Fibroblast of lung (primary cell): ENCODE data around the gene H1-8. TPM values are rescaled to one million over a fixed set of nuclear protein-coding genes. Genes with fewer than 3 reads are reported as not detected.
"Not testable (repeated sequence)": the region's sequence is repeated elsewhere in the genome, so short reads cannot be mapped to it uniquely, and the experiment has no call there.

Source experiments
- DNase-seq, 2 donors: peaks; one replicate each; pipeline versions ENCODE4 v3.0.0 to v3.0.0-alpha.2; 2010; ENCODE audit warnings: low read depth in 2 of 2
- H2AFZ ChIP-seq: 2 replicates; pipeline ENCODE4 v1.5.1; 2012; ENCODE audit warnings: low read length, control low read depth, inconsistent platforms
- H3K27ac ChIP-seq: 2 replicates; pipeline ENCODE4 v1.5.1; 2011; ENCODE audit warnings: low read length, control low read depth; ENCODE audit not compliant: insufficient read depth
- H3K27me3 ChIP-seq: 2 replicates; pipeline ENCODE4 v1.5.1; 2011; ENCODE audit warnings: mild to moderate bottlenecking, low read length; ENCODE audit not compliant: control insufficient read depth, insufficient read depth
- H3K36me3 ChIP-seq: 2 replicates; pipeline ENCODE4 v1.5.1; 2011; ENCODE audit warnings: low read length; ENCODE audit not compliant: control insufficient read depth, insufficient read depth
- H3K4me1 ChIP-seq: 2 replicates; pipeline ENCODE4 v1.5.1; 2011; ENCODE audit warnings: low read length; ENCODE audit not compliant: control insufficient read depth, insufficient read depth; ENCODE audit errors: extremely low read depth
- H3K4me2 ChIP-seq: 2 replicates; pipeline ENCODE4 v1.5.1; 2011; ENCODE audit warnings: low read length, control low read depth; ENCODE audit not compliant: insufficient read depth; ENCODE audit errors: extremely low read depth
- H3K4me3 ChIP-seq, 4 experiments: fragments of 200-600 bp in 1 of 4; sonication (generic) in 1 of 4; replicated peaks in 1 of 4; 2 replicates each; pipeline ENCODE4 v1.5.1; 2011 to 2016; ENCODE audit warnings: low read length in 4 of 4, low read depth in 3 of 4, mild to moderate bottlenecking in 3 of 4, control low read depth in 2 of 4, inconsistent platforms in 1 of 4, mixed read lengths in 1 of 4; ENCODE audit not compliant: insufficient read depth in 1 of 4; ENCODE audit errors: control extremely low read depth in 1 of 4
- H3K79me2 ChIP-seq: 2 replicates; pipeline ENCODE4 v1.5.1; 2012; ENCODE audit warnings: mild to moderate bottlenecking, low read length, inconsistent platforms; ENCODE audit not compliant: control insufficient read depth, insufficient read depth
- H3K9ac ChIP-seq: 2 replicates; pipeline ENCODE4 v1.5.1; 2011; ENCODE audit warnings: mild to moderate bottlenecking, low read length, control low read depth; ENCODE audit not compliant: insufficient read depth
- H3K9me3 ChIP-seq: 2 replicates; pipeline ENCODE4 v1.5.1; 2012; ENCODE audit warnings: low read depth, low read length; ENCODE audit not compliant: control insufficient read depth, insufficient read depth
- H4K20me1 ChIP-seq: 2 replicates; pipeline ENCODE4 v1.5.1; 2011; ENCODE audit warnings: low read length; ENCODE audit not compliant: control insufficient read depth, insufficient read depth; ENCODE audit errors: extremely low read depth
- CTCF ChIP-seq, 2 donors: IDR thresholded peaks in 1 of 2; conservative IDR thresholded peaks in 1 of 2; 1 replicate in 1 of 2; 2 replicates in 1 of 2; pipeline ENCODE4 v1.5.1; 2011 to 2012; ENCODE audit warnings: low read length in 2 of 2, control low read depth in 1 of 2, inconsistent platforms in 1 of 2, low read depth in 1 of 2, mild to moderate bottlenecking in 1 of 2
- EZH2 ChIP-seq: IDR thresholded peaks from 2 replicates; pipeline ENCODE4 v1.5.1; 2012; ENCODE audit warnings: low read length, control low read depth, mild to moderate bottlenecking; ENCODE audit errors: missing control alignments
- polyA plus RNA-seq, 2 donors: library from polyadenylated mRNA; depleted of rRNA in 1 of 2; stranded (reverse) in 1 of 2; unstranded in 1 of 2; fragments of >200 nt; gene quantifications; 2 replicates each; pipeline ENCODE4 v1.2.1, GENCODE V29; 2011 to 2012; ENCODE audit warnings: missing spikeins in 1 of 2
- total RNA-seq: library from RNA; depleted of rRNA; stranded (reverse); fragments of >200 nt; gene quantifications from 2 replicates; pipeline ENCODE4 v1.2.1, GENCODE V29; 2014

Gene H1-8
- total and polyA plus RNA-seq, 2 donors (not counting 1 experiment from before 2014, with no cell fraction given) = not detected

GRCh38 chr3:129498603-129499488, 44.1 kb upstream of the H1-8 start:
- peak overlapping the region; percentile 4 for H3K4me2 ChIP-seq
- H3K79me2 ChIP-seq = not testable (repeated sequence)

GRCh38 chr3:129499604-129500333, 43.2 kb upstream of the H1-8 start:
- not testable (repeated sequence) for DNase-seq, H3K27me3 ChIP-seq, H3K9me3 ChIP-seq, H3K27ac ChIP-seq, H3K4me3 ChIP-seq, H3K79me2 ChIP-seq, H3K36me3 ChIP-seq, H3K4me2 ChIP-seq, H3K9ac ChIP-seq, H4K20me1 ChIP-seq, H2AFZ ChIP-seq, H3K4me1 ChIP-seq

More at GRCh38 chr3:129498603-129499488, 44.1 kb upstream of the H1-8 start:
- not testable (repeated sequence) for DNase-seq, H4K20me1 ChIP-seq, H3K27ac ChIP-seq, H3K27me3 ChIP-seq, H2AFZ ChIP-seq, H3K9ac ChIP-seq, H3K4me3 ChIP-seq, H3K9me3 ChIP-seq, H3K36me3 ChIP-seq
- peaks cover 14% of the 10 kb centered on the region for H3K4me1 ChIP-seq

GRCh38 chr3:129500334-129500658, 42.7 kb upstream of the H1-8 start:
- Histone ChIP-seq H2AFZ (no peak overlapping the region), H3K4me3 (no peak overlapping the region), H3K9me3 (no peaks in the 10 kb centered on the region), H3K27ac (no peak overlapping the region), H3K79me2 (no peaks in the 10 kb centered on the region), H3K4me1 (peaks cover 5% of the 10 kb centered on the region), H3K4me2 (no peak overlapping the region), H3K36me3 (peaks cover 9% of the 10 kb centered on the region), H3K9ac (no peak overlapping the region), H4K20me1 (no peaks in the 10 kb centered on the region), H3K27me3 (no peaks in the 10 kb centered on the region)
- DNase-seq = no peak
- TF ChIP-seq CTCF (conservative IDR thresholded peaks at IDR 0.05 in 1 of 2, IDR thresholded peaks at IDR 0.05 in 1 of 2; ENCODE audit: low read depth in 1 of 2, low read length in 2 of 2) = no peak
- no peak for TF ChIP-seq EZH2

- no peak for DNase-seq
- H3K9ac ChIP-seq = no peak overlapping the region
- TF ChIP-seq CTCF (conservative IDR thresholded peaks at IDR 0.05 in 1 of 2, IDR thresholded peaks at IDR 0.05 in 1 of 2; ENCODE audit: low read depth in 1 of 2, low read length in 2 of 2) = no peak
- TF ChIP-seq EZH2 = no peak
- no peaks in the 10 kb centered on the region for H3K9me3 ChIP-seq
- no peak overlapping the region for H2AFZ ChIP-seq
- H3K27ac ChIP-seq = no peak overlapping the region
- H3K79me2 ChIP-seq = no peaks in the 10 kb centered on the region
- peaks cover 2% of the 10 kb centered on the region for H3K4me1 ChIP-seq
- no peak overlapping the region for H3K4me2 ChIP-seq
- H3K36me3 ChIP-seq = peaks cover 9% of the 10 kb centered on the region
- H3K4me3 ChIP-seq = no peak overlapping the region
- no peaks in the 10 kb centered on the region for H3K27me3 ChIP-seq
- H4K20me1 ChIP-seq = no peaks in the 10 kb centered on the region
Measured at GRCh38 chr3:129501630-129502029, 41.3 kb upstream of the H1-8 start.
